ENCODE measurements around the gene FURIN.

DNA sequence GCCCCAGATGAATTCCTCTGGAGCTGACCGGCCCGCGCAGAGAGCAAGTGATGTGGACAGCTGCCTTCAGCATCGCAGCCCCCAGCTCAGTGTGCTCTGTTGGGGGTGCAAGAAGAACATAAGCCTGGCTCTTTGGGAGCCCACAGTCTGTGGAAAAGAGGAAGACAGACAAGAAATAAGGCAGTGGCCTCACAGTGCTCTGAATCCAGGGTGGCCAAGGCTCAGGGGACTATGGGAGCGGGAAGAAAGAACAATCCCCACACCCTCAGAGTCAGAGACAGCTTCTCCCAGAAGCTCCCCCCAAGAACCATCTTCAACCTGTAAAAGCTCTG is 64.2 kb downstream of the FURIN start:
- no peak for TF ChIP-seq JUNB (CRISPR knock-in tag; conservative IDR thresholded peaks at IDR 0.05)
- no peak for TF ChIP-seq GATAD2B (IDR thresholded peaks at IDR 0.05; ENCODE audit: borderline replicate concordance)
- TF ChIP-seq RBM22 (IDR thresholded peaks at IDR 0.05; ENCODE audit: low read depth, low read length, poor library complexity, severe bottlenecking) = peak; percentile 11
- TF ChIP-seq BHLHE40 (IDR thresholded peaks at IDR 0.05; ENCODE audit: low read length) = no peak
- TF ChIP-seq, protein P1, sequence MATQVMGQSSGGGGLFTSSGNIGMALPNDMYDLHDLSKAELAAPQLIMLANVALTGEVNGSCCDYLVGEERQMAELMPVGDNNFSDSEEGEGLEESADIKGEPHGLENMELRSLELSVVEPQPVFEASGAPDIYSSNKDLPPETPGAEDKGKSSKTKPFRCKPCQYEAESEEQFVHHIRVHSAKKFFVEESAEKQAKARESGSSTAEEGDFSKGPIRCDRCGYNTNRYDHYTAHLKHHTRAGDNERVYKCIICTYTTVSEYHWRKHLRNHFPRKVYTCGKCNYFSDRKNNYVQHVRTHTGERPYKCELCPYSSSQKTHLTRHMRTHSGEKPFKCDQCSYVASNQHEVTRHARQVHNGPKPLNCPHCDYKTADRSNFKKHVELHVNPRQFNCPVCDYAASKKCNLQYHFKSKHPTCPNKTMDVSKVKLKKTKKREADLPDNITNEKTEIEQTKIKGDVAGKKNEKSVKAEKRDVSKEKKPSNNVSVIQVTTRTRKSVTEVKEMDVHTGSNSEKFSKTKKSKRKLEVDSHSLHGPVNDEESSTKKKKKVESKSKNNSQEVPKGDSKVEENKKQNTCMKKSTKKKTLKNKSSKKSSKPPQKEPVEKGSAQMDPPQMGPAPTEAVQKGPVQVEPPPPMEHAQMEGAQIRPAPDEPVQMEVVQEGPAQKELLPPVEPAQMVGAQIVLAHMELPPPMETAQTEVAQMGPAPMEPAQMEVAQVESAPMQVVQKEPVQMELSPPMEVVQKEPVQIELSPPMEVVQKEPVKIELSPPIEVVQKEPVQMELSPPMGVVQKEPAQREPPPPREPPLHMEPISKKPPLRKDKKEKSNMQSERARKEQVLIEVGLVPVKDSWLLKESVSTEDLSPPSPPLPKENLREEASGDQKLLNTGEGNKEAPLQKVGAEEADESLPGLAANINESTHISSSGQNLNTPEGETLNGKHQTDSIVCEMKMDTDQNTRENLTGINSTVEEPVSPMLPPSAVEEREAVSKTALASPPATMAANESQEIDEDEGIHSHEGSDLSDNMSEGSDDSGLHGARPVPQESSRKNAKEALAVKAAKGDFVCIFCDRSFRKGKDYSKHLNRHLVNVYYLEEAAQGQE (IDR thresholded peaks at IDR 0.05; ENCODE audit: borderline replicate concordance) = no peak; the same call in 1 of the 2 replicates
- TF ChIP-seq, protein P1 (CRISPR knock-in tag; IDR thresholded peaks at IDR 0.05; ENCODE audit: low read depth) = no peak
- TF ChIP-seq, protein P2, sequence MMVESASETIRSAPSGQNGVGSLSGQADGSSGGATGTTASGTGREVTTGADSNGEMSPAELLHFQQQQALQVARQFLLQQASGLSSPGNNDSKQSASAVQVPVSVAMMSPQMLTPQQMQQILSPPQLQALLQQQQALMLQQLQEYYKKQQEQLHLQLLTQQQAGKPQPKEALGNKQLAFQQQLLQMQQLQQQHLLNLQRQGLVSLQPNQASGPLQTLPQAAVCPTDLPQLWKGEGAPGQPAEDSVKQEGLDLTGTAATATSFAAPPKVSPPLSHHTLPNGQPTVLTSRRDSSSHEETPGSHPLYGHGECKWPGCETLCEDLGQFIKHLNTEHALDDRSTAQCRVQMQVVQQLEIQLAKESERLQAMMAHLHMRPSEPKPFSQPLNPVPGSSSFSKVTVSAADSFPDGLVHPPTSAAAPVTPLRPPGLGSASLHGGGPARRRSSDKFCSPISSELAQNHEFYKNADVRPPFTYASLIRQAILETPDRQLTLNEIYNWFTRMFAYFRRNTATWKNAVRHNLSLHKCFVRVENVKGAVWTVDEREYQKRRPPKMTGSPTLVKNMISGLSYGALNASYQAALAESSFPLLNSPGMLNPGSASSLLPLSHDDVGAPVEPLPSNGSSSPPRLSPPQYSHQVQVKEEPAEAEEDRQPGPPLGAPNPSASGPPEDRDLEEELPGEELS (CRISPR knock-in tag; IDR thresholded peaks at IDR 0.05; ENCODE audit: borderline replicate concordance) = no peak
- TF ChIP-seq ZFX (CRISPR knock-in tag; IDR thresholded peaks at IDR 0.05) = peak; percentile 6; the same call in 1 of the 2 replicates
- TF ChIP-seq RBM17 (IDR thresholded peaks at IDR 0.05; ENCODE audit: borderline replicate concordance, low read depth, low read length) = no peak
- TF ChIP-seq, protein P3, sequence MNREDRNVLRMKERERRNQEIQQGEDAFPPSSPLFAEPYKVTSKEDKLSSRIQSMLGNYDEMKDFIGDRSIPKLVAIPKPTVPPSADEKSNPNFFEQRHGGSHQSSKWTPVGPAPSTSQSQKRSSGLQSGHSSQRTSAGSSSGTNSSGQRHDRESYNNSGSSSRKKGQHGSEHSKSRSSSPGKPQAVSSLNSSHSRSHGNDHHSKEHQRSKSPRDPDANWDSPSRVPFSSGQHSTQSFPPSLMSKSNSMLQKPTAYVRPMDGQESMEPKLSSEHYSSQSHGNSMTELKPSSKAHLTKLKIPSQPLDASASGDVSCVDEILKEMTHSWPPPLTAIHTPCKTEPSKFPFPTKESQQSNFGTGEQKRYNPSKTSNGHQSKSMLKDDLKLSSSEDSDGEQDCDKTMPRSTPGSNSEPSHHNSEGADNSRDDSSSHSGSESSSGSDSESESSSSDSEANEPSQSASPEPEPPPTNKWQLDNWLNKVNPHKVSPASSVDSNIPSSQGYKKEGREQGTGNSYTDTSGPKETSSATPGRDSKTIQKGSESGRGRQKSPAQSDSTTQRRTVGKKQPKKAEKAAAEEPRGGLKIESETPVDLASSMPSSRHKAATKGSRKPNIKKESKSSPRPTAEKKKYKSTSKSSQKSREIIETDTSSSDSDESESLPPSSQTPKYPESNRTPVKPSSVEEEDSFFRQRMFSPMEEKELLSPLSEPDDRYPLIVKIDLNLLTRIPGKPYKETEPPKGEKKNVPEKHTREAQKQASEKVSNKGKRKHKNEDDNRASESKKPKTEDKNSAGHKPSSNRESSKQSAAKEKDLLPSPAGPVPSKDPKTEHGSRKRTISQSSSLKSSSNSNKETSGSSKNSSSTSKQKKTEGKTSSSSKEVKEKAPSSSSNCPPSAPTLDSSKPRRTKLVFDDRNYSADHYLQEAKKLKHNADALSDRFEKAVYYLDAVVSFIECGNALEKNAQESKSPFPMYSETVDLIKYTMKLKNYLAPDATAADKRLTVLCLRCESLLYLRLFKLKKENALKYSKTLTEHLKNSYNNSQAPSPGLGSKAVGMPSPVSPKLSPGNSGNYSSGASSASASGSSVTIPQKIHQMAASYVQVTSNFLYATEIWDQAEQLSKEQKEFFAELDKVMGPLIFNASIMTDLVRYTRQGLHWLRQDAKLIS (CRISPR knock-in tag; IDR thresholded peaks at IDR 0.05) = no peak
- TF ChIP-seq, protein P4, sequence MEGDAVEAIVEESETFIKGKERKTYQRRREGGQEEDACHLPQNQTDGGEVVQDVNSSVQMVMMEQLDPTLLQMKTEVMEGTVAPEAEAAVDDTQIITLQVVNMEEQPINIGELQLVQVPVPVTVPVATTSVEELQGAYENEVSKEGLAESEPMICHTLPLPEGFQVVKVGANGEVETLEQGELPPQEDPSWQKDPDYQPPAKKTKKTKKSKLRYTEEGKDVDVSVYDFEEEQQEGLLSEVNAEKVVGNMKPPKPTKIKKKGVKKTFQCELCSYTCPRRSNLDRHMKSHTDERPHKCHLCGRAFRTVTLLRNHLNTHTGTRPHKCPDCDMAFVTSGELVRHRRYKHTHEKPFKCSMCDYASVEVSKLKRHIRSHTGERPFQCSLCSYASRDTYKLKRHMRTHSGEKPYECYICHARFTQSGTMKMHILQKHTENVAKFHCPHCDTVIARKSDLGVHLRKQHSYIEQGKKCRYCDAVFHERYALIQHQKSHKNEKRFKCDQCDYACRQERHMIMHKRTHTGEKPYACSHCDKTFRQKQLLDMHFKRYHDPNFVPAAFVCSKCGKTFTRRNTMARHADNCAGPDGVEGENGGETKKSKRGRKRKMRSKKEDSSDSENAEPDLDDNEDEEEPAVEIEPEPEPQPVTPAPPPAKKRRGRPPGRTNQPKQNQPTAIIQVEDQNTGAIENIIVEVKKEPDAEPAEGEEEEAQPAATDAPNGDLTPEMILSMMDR (IDR thresholded peaks at IDR 0.05 in 2 of 3, conservative IDR thresholded peaks at IDR 0.05 in 1 of 3; ENCODE audit: insufficient read depth in 2 of 3, low read depth in 1 of 3, low read length in 3 of 3) = no peak
- TF ChIP-seq ZNF24 (IDR thresholded peaks at IDR 0.05) = no peak
- no peak for TF ChIP-seq JUND (IDR thresholded peaks at IDR 0.05; ENCODE audit: borderline replicate concordance, low read depth, low read length)
- no peak for TF ChIP-seq JUND (tag; IDR thresholded peaks at IDR 0.05; ENCODE audit: borderline replicate concordance, low read depth, low read length)
- no peak for TF ChIP-seq EZH2 (IDR thresholded peaks at IDR 0.05; ENCODE audit: borderline replicate concordance, low read depth, low read length)

Data from K562 (cell line).